ENCODE measurements around the gene INO80B.
"Not testable (repeated sequence)": the region's sequence is repeated elsewhere in the genome, so short reads cannot be mapped to it uniquely, and the experiment has no call there.

Gene INO80B

DNA sequence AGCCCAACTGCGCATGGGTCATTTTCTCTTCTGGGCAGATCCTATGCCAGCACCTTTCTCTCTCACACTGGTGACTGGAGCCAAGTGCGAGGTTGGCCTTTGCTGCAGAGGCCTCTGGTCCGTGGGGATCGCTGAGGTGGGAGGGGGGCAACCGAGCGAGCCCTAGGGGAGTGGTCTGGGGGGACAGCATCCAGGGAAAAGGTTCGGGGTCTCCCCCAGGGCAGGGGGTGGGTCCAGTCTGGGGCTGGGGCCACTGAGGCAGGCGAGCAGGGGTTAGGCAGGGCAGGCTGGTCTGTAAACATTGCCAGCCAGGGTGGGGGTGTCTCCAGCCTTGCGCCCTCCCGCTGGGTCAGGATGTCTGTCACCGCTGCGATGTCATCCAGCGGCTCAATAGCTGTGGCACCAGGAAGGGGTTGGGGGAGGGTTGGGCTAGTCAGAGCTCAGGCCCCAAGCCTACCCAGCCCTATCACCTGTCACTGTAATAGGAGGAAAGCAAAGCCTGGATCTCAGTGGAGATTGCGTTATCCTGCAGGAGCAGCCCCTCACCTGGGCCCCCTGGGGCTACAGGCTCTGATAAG, 28.6 kb upstream of the INO80B start:
- DNase-seq = no peak

DNA sequence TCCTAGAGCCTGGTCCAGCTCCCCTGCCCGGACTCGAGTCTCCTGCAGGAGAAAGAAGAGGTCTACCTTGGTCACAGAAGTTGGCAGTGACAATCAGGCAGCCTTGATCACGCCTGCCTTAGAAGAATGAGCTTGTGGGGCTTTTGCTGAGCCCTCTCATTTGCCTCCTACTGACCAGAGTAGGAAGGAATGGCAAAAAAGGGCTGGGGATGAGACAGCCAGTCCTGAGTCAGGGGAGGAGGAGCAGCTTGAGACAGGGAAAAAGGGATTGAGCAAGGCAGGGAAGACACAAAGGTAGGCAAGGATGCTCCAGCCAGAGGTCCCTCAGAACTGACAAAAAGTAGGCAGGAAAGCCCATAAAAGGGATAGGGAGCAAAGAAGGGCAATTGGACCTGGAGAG, 27.3 kb upstream of the INO80B start:
- no peak for DNase-seq

DNA sequence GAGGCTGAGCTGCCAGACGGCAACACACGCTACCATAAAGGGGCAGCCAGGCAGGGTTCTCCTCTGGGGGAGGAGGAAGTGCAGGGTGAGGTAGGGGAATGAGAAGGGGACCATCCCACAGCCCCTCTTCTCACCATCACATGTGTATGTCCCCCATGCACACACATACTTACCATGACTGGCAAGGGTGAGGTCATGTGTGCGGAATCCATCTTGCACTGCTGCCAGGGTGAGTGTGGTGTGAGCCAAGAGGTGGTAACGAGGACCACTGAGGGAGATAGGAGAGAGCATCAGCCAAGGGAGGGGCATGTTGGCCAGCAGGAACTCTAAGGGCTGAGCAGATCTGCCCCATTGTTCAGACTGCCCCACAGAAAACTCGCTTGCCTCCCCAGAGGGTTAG, 26.2 kb upstream of the INO80B start:
- DNase-seq = no peak

DNA sequence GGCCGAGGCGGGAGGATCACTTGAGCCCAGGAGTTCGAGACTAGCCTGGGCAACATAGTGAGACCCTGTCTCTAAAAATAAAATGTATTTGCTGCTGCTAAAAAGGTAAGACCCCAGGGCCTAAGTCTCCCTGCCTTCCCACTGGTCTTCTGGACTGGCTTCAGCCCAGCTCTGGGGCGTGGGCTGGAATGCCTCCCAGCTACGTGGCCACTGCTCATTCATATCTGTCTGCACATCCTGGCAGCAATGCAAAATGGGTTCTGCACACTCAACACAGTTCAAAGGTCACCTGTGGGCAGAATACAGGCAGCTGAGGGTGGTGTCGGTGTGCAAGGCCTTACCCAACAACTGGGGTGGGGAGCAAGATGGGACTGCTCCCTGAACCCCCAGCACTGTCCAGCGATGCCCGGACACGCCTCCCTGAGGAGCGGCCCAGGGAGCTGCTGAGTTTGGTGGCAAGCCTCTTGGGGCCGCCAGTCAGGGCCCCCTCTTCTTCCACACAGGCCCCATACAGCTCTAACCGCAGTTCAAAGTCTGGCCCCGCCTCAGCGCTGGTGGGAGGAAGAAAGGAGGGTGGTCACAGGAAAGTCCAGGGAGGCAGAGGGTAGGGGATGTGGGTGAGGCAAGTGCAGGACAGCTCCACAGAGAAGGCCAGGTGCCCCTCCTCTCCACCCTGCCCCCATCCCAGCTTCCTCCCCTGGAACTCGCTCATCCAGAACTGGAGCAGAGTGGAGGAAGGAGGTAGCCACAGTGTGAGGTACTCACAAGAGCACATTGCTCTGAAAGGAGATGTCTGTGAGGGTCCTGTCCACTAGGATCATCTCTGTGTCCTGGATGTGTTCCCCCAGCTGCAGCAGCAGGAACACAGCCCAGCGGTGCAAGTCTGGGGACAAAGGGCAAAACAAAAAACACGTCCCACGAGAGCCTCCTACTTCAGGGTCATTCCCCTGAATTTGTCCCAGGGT, 25.1 kb upstream of the INO80B start:
- no peak for DNase-seq

DNA sequence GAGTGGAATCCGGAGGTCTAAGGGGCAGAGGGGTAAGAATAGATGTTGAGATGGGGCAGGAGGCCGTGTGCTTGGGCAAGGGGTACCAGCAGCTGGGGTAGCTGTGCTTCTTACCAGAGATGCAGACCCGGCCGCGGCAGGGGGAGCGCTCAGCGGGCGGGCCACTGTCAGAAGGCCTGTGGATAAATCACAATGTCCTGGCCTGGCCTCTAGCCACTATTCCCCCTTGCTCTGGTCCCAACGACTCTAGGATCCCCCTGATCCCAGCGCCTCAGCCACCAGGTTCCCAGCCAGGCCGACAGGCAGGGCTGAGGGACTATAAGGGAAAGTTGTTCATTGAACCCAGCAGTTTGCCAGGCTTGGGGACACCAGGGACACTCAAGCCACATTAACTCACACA, 24.4 kb upstream of the INO80B start:
- DNase-seq = no peak

DNA sequence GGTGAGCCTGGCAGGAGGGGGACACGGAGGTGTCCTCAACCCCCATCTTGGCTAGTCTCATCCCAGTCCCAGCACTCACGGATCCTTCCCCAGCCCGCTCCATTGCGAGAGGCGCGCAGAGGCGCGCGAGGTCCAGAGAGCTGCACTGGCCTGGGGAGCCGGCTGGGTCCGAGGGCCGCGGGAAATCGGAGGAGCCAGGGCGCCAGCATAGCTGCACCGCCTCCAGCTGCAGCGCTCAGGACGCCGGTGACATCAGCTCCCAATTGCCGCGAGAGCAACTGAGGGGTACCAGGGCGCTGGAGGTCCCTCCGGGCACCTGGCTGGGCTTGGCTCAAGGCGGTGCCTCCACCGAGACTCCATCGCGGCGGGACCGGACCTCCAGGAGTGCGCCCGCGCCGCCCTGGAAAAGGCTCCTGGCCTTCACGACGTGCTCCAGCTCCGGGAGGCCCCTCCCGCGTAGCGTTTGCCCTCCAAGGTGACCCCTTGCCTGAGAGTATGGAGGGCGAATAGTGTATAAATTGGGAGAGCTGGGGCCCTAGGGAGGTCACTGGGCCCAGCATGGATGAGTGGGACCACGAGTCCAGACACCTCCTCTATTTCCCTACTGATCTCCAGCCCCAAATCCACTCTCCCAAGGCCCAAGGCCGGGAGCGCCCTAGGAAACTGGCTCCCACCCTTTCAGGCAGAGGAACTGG, 18.6 kb upstream of the INO80B start:
- DNase-seq = no peak

DNA sequence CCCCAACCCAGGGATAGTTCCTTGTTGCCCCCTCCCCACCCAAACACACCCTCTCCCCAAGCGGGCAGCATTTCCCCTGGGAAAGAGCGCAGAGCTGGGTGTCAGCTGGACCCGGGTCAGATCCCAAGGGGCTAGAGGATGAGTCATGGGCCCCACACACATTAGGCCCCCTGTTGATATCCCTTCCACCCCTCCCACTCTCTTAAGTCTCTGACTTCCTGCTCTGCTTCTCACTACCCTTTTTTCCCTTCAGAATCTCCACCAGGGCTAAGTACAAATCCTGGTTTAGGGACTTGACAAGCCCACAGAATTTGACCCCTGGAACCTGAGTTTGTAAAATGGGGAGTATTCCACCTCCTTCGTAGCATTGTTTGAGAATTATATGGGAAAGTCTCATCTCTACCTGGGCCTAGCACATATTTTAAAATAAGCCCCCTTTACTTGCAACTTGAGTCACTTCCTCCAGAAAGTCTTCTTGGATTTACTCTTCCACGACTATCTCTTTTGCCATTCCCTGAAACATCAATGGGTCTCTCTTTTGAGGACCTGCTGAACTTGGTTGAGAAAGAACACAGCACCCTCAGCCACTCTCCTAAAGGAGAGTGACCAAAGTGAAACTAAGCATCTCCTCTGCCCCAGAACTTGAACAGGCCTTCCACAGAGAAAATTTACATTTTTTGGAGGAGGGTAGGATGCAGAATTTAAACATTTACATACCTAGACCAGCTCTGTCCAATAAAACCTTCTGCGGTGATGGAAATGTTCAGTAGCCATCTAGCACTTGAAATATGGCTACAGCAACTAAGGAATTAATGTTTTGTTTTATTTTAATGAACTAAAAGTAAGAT, 17.8 kb upstream of the INO80B start:
- no peak for DNase-seq

DNA sequence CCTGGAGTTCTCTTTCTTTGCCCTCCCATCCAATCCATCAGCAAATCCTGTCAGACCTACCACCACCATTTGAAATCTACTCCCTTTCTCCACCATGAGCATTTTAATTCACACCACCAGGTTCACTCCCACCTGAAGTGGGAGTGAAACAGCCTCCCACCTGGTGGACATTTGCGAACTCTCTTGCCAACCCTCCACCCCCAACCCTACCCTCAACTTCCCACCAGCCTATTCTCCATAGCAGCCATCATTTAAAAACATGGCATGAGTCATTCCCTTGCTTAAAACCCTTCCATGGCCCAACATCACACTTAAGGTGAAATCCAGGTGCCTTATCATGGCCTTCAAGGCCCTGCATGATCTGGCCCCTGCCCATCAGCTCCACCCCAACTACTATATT, 16.6 kb upstream of the INO80B start:
- no peak for DNase-seq

DNA sequence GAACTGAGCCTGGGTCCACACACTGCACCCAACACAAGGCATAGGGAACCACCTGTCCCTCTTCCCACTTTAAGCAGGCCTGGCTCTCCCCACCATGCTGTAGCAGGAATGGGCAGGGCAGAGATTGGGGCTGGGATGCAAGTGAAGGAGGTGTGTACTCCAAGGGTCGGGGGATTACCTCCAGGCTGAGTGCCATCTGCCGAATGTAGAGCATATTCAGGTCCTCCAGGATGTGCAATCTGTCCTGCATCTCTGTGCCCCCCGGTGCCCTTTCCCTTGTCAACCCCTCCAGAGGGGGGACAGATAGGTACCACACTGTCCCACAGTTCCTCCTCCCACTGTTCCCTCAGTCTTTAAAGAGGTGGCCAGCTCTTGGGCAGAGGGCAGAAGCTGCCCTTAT, 15.5 kb upstream of the INO80B start:
- no peak for DNase-seq

DNA sequence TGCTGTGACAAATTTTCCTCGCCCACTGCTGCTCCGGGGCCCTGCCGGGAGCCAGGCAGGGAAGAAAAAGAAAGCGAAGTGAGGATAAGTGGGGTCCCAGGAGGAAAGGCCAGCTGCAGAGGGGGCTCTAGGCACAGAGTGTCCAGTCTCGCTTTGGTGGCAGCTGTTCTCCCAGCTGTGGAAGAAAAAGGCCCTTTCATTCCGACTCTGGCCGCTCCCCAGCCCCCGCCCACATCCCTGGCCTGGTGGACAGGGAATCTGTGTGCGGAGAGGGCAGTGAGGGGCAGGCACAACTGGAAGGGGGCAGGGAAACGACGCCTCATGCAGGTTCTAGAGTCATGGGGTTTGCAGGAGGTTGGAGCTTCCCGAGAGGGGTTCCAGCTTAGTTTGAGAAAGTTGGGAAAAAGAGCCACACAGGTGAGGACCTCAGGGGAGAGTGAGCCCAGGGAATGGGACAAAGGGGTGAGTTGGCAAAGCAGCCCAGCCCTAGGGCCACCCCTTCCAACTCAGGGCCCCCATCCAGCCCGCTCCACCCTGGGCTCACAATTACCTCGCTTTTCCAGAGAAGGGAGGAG, 15.0 kb upstream of the INO80B start:
- no peak for DNase-seq

DNA sequence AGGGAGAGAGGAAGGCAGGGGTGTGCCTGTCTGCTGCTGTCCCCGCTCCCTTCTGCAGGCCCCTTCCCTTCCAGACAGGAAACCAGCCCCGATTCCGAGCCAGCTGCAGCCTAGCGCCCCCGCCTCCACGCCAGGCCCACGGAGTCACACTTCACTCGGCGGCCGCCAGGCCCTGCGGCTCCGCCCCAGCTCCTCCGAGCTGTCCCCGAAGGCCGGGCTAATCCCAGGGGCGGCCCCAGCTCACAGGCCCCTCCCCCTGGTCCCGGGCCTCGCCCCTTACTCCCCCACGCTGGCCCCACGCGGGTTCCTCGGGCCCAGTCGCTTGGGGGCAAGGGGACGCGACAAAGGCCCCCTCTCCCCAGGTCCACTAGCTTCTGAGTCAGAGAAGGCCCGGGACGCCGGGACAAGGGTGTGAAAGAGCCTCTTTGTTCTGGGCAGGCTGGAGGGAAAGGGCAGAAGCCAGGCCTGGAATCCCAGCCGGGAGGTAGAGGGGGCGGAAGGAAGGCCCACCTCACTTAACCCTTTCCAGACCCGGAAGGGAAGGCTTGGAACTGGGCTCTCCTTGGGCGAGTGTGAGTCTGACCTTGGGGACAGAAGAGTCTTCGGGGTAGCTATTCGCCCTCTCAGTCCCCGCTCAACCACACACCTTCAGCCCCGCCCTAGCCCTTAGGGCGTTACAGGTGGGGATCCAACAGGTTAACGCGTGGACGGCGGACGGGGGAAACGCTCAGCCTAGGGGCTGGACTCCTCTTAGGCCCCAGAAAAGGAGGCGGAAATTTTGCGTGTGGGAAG, 14.3 kb upstream of the INO80B start:
- DNase-seq = peak; percentile 47

DNA sequence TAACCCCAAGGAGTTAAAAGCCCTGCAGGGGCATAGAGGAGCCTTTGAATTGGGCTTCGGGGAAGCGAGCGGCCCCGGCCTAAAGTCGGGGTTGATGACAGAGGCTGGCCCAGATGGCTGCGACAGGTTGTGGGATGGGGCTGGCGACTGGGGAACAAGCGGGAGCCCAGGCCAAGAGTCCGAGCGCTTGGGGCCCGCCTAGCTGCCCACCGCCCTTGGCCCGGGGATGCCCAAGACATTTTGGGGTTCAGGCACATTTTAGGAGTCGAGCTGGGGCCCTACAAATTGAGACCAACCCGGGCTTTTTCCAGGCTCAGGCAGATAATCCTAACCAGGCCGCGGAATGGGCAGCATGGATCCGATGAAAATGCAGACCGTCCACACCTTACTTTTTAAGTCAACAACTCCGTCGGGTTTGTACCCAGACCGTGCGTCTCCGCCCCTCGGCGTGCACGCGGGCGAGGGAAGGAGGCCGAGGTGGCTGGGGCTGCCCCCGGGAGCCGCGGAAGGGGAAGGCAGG, 13.7 kb upstream of the INO80B start:
- no peak for DNase-seq

DNA sequence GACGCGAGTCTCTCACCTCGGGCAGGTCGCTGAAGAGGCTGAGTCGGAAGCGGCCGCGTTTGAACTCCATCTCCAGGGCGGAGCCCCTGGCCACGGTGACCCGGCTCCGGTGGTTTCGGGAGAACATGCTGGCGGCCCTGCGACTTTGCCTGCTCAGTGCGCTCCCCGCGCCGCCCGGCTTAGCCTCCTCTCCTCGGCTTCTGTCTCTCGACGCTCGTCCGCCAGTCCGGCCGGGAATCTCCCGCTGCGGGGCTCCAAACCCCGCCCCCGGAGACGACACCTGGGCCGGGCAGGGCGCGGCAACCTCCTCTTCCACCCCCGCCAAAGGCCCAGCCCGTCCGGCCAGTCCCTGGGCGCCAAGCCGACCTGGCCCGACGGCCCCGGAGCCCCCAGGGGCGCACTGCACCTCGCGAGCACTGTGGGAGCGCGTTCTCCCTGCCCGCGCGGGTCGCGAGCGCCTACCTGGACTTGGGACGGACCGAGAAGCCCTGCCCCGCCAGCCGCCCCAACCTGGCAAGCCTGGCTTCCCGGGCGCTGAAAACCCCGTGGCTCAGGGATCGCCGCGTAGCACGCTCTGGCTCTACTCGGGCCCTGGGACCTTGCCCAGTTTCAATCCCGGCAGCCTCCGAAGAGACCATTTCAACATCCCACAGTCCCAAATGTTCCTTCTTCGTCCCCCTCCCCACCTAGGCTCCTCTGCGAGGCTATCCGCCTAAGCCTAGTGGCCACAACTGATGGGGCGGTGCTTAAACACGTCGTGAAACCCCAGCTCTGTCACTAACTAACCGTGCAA, 13.0 kb upstream of the INO80B start, which contains the start of gene RTKN:
TSS of gene RTKN (minus strand) at position 248 of the 793 bp plus-strand sequence. CDS start at position 127, 121 bp downstream.
- DNase-seq = peak; percentile 49

DNA sequence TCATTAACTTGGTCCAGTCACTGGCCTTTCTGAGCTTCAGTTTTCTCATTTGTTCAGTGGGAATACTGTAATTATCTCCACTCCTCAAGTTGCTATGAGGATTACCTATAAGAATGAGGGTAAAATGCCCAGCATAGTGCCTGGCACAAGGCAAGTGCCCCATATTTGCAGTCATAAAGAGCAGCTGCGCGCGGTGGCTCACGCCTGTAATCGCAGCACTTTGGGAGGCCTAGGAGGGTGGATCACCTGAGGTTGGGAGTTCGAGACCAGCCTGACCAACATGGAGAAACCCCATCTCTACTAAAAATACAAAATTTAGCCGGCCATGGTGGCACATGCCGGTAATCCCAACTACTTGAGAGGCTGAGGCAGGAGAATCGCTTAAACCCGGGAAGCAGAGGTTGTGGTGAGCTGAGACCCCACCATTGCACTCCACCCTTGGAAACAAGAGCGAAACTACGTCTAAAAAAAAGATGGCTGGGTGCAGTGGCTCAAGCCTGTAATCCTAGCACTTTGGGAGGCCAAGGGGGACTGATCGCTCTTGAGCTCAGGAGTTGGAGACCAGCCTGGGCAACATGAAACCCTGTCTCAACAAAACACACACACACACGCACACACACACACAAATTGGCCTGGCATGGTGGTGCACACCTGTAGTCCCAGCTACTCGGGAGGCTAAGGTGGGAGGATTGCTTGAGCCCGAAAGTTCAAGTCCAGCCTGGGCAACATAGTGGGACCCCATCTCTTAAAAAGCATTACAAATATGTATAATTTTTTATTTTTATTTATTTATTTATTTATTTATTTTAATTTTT, 12.2 kb upstream of the INO80B start:
- not testable (repeated sequence) for DNase-seq

DNA sequence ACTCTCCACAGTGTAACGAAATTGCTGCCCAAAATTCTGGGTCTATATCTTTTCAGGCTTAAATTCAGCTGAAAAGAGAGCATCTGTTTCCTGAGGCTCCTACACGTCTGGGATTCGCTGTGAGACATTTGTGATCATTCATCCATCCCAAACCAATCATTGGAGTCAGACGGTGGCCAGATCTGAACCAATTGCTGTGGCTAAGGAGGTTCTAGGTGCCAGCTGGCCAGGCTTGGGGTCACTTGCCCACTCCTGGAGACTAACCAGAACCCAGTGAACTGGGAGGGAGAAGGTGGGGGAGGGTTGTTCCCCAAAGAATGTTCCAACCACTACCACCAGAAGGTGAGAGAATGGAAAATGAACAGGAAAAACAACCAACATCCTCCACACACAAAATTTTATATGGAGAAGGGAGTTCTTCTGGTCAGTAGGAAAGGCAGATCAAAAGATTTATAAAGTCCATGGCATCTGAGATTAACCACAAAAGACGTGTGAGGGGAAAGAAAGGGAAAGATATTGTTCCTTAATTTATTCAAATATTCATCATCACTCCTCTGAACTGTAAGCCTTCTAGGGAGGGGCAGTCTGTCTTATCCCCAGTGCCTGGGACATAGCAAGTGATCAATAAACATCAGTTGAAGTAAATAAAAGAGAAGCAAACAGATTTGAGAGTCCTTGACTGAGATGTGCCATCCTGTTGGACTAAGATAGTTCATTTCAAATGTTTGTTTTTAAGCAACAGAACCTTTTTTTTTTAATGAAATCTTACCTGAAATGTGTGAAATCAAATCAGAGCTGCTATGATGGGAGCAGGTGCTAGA, 10.2 kb upstream of the INO80B start:
- DNase-seq = no peak

DNA sequence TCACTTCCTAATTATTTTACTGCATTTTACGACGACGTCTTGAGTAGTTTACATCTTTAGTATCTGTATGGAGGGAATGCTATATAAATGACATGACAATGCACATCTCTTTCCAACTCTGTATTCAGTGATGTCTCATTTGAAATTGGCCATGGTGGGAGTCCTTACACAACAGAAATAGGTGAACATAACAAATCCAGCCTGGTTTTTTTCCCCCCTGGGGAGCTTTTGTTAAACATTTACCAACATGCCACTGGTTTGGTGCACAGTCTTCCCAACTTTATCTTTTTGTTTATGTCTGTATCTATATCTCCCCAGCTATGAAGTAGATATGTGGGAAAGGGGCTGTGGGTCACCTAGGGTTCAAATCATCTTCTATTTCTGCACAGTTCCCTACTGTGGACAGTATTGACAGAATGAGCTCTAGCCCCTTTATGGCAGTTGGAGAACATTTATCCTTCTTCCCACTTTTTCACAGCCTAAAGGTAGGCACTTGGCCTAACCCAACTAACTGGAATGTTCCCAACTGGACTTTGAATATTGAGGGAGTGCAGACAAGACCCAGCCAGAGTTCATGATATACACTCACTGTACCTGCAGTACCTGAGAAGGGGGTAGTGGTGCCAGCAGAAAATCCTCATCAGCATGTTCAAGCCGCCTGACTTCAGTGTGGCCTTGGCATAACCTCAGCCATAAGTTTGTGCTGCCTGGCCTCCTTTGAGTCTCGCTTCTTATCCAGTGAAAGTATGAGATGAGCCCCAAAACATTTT, 7.5 kb upstream of the INO80B start:
- no peak for DNase-seq

DNA sequence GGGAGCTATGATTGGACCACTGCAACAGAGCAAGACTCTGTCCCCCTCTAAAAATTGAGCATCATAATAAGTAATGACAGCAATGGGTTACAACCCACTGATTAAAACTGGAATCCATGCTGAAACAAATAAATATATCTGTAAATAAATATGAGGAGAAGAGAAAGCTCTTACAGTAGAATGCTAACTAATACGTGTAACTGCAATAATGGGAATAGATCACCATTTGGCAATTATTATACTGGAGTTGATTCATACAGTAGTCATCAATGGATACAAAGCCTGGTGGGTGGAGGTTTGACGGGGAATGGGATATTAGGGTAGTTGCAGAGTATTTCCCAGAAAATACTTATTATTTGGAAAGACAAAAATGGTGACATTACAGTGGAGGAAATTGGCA, 6.1 kb upstream of the INO80B start:
- DNase-seq = no peak

Data from CD4-positive, alpha-beta T cell treated with Interleukin-17A for 1 hour (primary cell).